ENCODE measurements around the gene LY6G6F. TPM values are rescaled to one million over a fixed set of nuclear protein-coding genes. Genes with fewer than 3 reads are reported as not detected.

LY6G6F gene
- total and polyA plus RNA-seq, 8 donors: not detected

- peak in 1 of 2 donors; percentile 46 for DNase-seq
- H3K4me3 ChIP-seq: peak overlapping the region in 3 of 4 donors; percentile 30 to 38 (median 38)
- no peaks in the 10 kb centered on the region for H3K9me3 ChIP-seq
- 53 to 73% (median 54%) methylated on average over 13 of the region's 13 CpGs for WGBS, 5 donors
- peak overlapping the region in 4 of 5 donors; percentile 24 to 66 (median 53) for H3K27ac ChIP-seq
- peaks cover 11 to 39% (median 28%) of the 10 kb centered on the region in 4 donors for H3K4me1 ChIP-seq
- intact Hi-C loops (cut with DNase I; ENCODE audit: low total_unique reads): loop anchor here (10.0 kb wide), 1 partner anchor 81 kb away; the partner anchor contains the start of gene SAPCD1
- no peak for TF ChIP-seq POLR2A (IDR thresholded peaks at IDR 0.05)
- no peak for TF ChIP-seq CTCF (IDR thresholded peaks at IDR 0.05)
- no peak for TF ChIP-seq EP300 (IDR thresholded peaks at IDR 0.05)
- TF ChIP-seq POLR2AphosphoS5 (IDR thresholded peaks at IDR 0.05): no peak
- H3K27me3 ChIP-seq: no peaks in the 10 kb centered on the region
- peaks cover 22 to 44% (median 40%) of the 10 kb centered on the region in 4 donors for H3K36me3 ChIP-seq
Measured at GRCh38 chr6:31683591-31683990, 23.1 kb upstream of the LY6G6F start.

GRCh38 chr6:31686483-31686882, 20.2 kb upstream of the LY6G6F start:
- Histone ChIP-seq H3K4me1 (peaks cover 9 to 44% (median 26%) of the 10 kb centered on the region in 4 donors), H3K9me3 (no peaks in the 10 kb centered on the region), H3K36me3 (peaks cover 49 to 73% (median 69%) of the 10 kb centered on the region in 4 donors), H3K27me3 (no peaks in the 10 kb centered on the region), H3K4me3 (no peak overlapping the region), H3K27ac (no peak overlapping the region)
- TF ChIP-seq POLR2A (IDR thresholded peaks at IDR 0.05) (no peak), EP300 (IDR thresholded peaks at IDR 0.05) (no peak), POLR2AphosphoS5 (IDR thresholded peaks at IDR 0.05) (no peak), CTCF (IDR thresholded peaks at IDR 0.05) (no peak)
- DNase-seq: no peak
- intact Hi-C loops (cut with DNase I; ENCODE audit: low total_unique reads): loop anchor here (10.0 kb wide), 1 partner anchor 78 kb away; the partner anchor contains the start of gene SAPCD1
- WGBS, 5 donors: 76 to 88% (median 81%) methylated on average over 5 of the region's 5 CpGs

- Histone ChIP-seq H3K36me3 (peaks cover 56 to 81% (median 77%) of the 10 kb centered on the region in 4 donors), H3K9me3 (no peaks in the 10 kb centered on the region), H3K27ac (no peak overlapping the region), H3K4me3 (no peak overlapping the region), H3K4me1 (peaks cover 4 to 36% (median 21%) of the 10 kb centered on the region in 4 donors), H3K27me3 (no peaks in the 10 kb centered on the region)
- DNase-seq: no peak
- no peak for TF ChIP-seq POLR2AphosphoS5 (IDR thresholded peaks at IDR 0.05)
- no peak for TF ChIP-seq CTCF (IDR thresholded peaks at IDR 0.05)
- TF ChIP-seq EP300 (IDR thresholded peaks at IDR 0.05): no peak
- TF ChIP-seq POLR2A (IDR thresholded peaks at IDR 0.05): no peak
- WGBS, 5 donors: 83 to 94% (median 84%) methylated on average over 8 of the region's 8 CpGs
- intact Hi-C loops (cut with DNase I; ENCODE audit: low total_unique reads): loop anchor here (10.0 kb wide), 1 partner anchor 77 kb away; the partner anchor contains the start of gene SAPCD1
Measured at GRCh38 chr6:31687321-31687720, 19.3 kb upstream of the LY6G6F start.

- H3K27me3 ChIP-seq: no peaks in the 10 kb centered on the region
- no peak overlapping the region for H3K4me3 ChIP-seq
- peaks cover 63 to 89% (median 85%) of the 10 kb centered on the region in 4 donors for H3K36me3 ChIP-seq
- 80 to 87% (median 82%) methylated on average over 13 to 14 of the region's 14 CpGs for WGBS, 5 donors
- no peaks in the 10 kb centered on the region for H3K9me3 ChIP-seq
- peaks cover 4 to 29% (median 17%) of the 10 kb centered on the region in 4 donors for H3K4me1 ChIP-seq
- no peak for DNase-seq
- H3K27ac ChIP-seq: peak overlapping the region in 1 of 5 donors; percentile 43
- TF ChIP-seq POLR2A (IDR thresholded peaks at IDR 0.05) (no peak), POLR2AphosphoS5 (IDR thresholded peaks at IDR 0.05) (no peak), EP300 (IDR thresholded peaks at IDR 0.05) (no peak), CTCF (IDR thresholded peaks at IDR 0.05) (no peak)
- intact Hi-C loops (cut with DNase I; ENCODE audit: low total_unique reads): loop anchor here (10.0 kb wide), 1 partner anchor 77 kb away; the partner anchor contains the start of gene SAPCD1
Measured at GRCh38 chr6:31687860-31688693, 18.6 kb upstream of the LY6G6F start.
